Fibroblast of pulmonary artery (primary cell): ENCODE results near the gene EFCC1.

Experiments
- DNase-seq: peaks from one replicate; pipeline ENCODE4 v3.0.0-alpha.2; 2010; ENCODE audit warnings: low read depth
- H3K4me3 ChIP-seq: replicated peaks from 2 replicates; pipeline ENCODE4 v1.5.1; 2011; ENCODE audit warnings: low read depth, mild to moderate bottlenecking, control low read depth, low read length, moderate library complexity
- TF ChIP-seq, protein P1 (sequence below): IDR thresholded peaks from 2 replicates; pipeline ENCODE4 v1.5.1; 2011; ENCODE audit warnings: mild to moderate bottlenecking, control low read depth, low read length, inconsistent platforms; ENCODE audit errors: missing control alignments

Gene EFCC1

GRCh38 chr3:128970740-128971047 is 30.4 kb upstream of the EFCC1 start:
- TF ChIP-seq, protein P1, sequence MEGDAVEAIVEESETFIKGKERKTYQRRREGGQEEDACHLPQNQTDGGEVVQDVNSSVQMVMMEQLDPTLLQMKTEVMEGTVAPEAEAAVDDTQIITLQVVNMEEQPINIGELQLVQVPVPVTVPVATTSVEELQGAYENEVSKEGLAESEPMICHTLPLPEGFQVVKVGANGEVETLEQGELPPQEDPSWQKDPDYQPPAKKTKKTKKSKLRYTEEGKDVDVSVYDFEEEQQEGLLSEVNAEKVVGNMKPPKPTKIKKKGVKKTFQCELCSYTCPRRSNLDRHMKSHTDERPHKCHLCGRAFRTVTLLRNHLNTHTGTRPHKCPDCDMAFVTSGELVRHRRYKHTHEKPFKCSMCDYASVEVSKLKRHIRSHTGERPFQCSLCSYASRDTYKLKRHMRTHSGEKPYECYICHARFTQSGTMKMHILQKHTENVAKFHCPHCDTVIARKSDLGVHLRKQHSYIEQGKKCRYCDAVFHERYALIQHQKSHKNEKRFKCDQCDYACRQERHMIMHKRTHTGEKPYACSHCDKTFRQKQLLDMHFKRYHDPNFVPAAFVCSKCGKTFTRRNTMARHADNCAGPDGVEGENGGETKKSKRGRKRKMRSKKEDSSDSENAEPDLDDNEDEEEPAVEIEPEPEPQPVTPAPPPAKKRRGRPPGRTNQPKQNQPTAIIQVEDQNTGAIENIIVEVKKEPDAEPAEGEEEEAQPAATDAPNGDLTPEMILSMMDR, result no peak
- H3K4me3 ChIP-seq, result no peak overlapping the region
- DNase-seq, result no peak

- TF ChIP-seq, protein P1, result no peak
- peak; percentile 72 for DNase-seq
- no peak overlapping the region for H3K4me3 ChIP-seq
Observed at GRCh38 chr3:128971421-128972100, 29.5 kb upstream of the EFCC1 start.

- no peak for DNase-seq
- H3K4me3 ChIP-seq, result no peak overlapping the region
- TF ChIP-seq, protein P1, result no peak
Observed at GRCh38 chr3:128973988-128974564, 27.0 kb upstream of the EFCC1 start.

GRCh38 chr3:128975276-128975675 is 25.8 kb upstream of the EFCC1 start:
- H3K4me3 ChIP-seq, result no peak overlapping the region
- TF ChIP-seq, protein P1, result no peak
- DNase-seq, result no peak

- DNase-seq, result no peak
- TF ChIP-seq, protein P1, result no peak
- H3K4me3 ChIP-seq, result no peak overlapping the region
Observed at GRCh38 chr3:128983293-128984069, 17.6 kb upstream of the EFCC1 start.

- no peak for DNase-seq
- TF ChIP-seq, protein P1, result no peak
- no peak overlapping the region for H3K4me3 ChIP-seq
Observed at GRCh38 chr3:128984596-128984995, 16.5 kb upstream of the EFCC1 start.
